HEK293 (cell line): ENCODE results near the gene FBRSL1.

ENCODE experiments used
- CTCF ChIA-PET: fragments of 350-600 bp; formaldehyde crosslinking; extraction: SDS; loops from one replicate; lab custom pipeline; 2021; ENCODE audit warnings: antibody characterized with exemption; lab: Yijun Ruan, JAX
- POLR2A ChIA-PET: fragments of 300-600 bp; formaldehyde crosslinking; extraction: SDS; loops from one replicate; lab custom pipeline; 2020; ENCODE audit warnings: antibody characterized with exemption, inconsistent platforms; lab: Yijun Ruan, JAX
- H3K27ac ChIP-seq: fragments of 200-500 bp; sonication (Bioruptor generic); 2 replicates; pipeline ENCODE4 v1.5.1; 2014; ENCODE audit warnings: low read depth, low read length, control low read depth, inconsistent platforms; ENCODE audit errors: extremely low read depth
- H3K36me3 ChIP-seq, 2 experiments: fragments of 200-500 bp in 1 of 2; sonication (Bioruptor generic) in 1 of 2; 1 replicate in 1 of 2; 2 replicates in 1 of 2; pipeline ENCODE4 v1.5.1; 2014 to 2017; ENCODE audit warnings: inconsistent platforms in 2 of 2, low read length in 2 of 2; ENCODE audit not compliant: control insufficient read depth in 2 of 2, insufficient read depth in 1 of 2
- H3K4me1 ChIP-seq: fragments of 200-500 bp; sonication (Bioruptor generic); 2 replicates; pipeline ENCODE4 v1.5.1; 2014; ENCODE audit warnings: mild to moderate bottlenecking, low read length, inconsistent platforms; ENCODE audit not compliant: control insufficient read depth, insufficient read depth
- H3K4me3 ChIP-seq: 2 replicates; pipeline ENCODE4 v1.5.1; 2011; ENCODE audit warnings: low read depth, mild to moderate bottlenecking, control low read depth, low read length, moderate library complexity
- H3K9me3 ChIP-seq: fragments of 200-500 bp; sonication (Bioruptor generic); 2 replicates; pipeline ENCODE4 v1.5.1; 2014; ENCODE audit warnings: low read depth, low read length, inconsistent platforms; ENCODE audit not compliant: control insufficient read depth, insufficient read depth
- GLI2 ChIP-seq: fragments of 450-650 bp; formaldehyde crosslinking; IDR thresholded peaks from 2 replicates; pipeline ENCODE4; 2017; ENCODE audit warnings: missing biosample characterization, missing genetic modification characterization, low read depth, borderline replicate concordance
- GLIS1 ChIP-seq: fragments of 450-650 bp; formaldehyde crosslinking; IDR thresholded peaks from 2 replicates; pipeline ENCODE4 v1.5.1; 2016; ENCODE audit warnings: missing biosample characterization, missing genetic modification characterization
- GLIS2 ChIP-seq: fragments of 450-650 bp; formaldehyde crosslinking; IDR thresholded peaks from 2 replicates; pipeline ENCODE4 v1.5.1; 2016; ENCODE audit warnings: missing biosample characterization, missing genetic modification characterization
- KLF9 ChIP-seq: fragments of 450-650 bp; formaldehyde crosslinking; IDR thresholded peaks from 2 replicates; pipeline ENCODE4 v1.5.1; 2016; ENCODE audit warnings: missing biosample characterization, missing genetic modification characterization, low read depth
- ZBTB8A ChIP-seq: fragments of 450-650 bp; formaldehyde crosslinking; IDR thresholded peaks from 2 replicates; pipeline ENCODE4 v1.5.1; 2016; ENCODE audit warnings: missing biosample characterization, missing genetic modification characterization
- ZFP41 ChIP-seq: fragments of 450-650 bp; formaldehyde crosslinking; IDR thresholded peaks from 2 replicates; pipeline ENCODE4 v1.5.1; 2016; ENCODE audit warnings: missing biosample characterization, missing genetic modification characterization, borderline replicate concordance
- ZIC2 ChIP-seq: fragments of 450-650 bp; formaldehyde crosslinking; IDR thresholded peaks from 2 replicates; pipeline ENCODE4 v1.5.1; 2016; ENCODE audit warnings: missing biosample characterization, missing genetic modification characterization
- ZNF140 ChIP-seq: fragments of 450-650 bp; formaldehyde crosslinking; IDR thresholded peaks from 2 replicates; pipeline ENCODE4 v1.5.1; 2016; ENCODE audit warnings: missing biosample characterization, missing genetic modification characterization
- ZNF157 ChIP-seq: fragments of 450-650 bp; formaldehyde crosslinking; IDR thresholded peaks from 2 replicates; pipeline ENCODE4 v1.5.1; 2016; ENCODE audit warnings: missing biosample characterization, missing genetic modification characterization
- ZNF2 ChIP-seq: fragments of 450-650 bp; formaldehyde crosslinking; IDR thresholded peaks from 2 replicates; pipeline ENCODE4 v1.5.1; 2016; ENCODE audit warnings: missing biosample characterization, missing genetic modification characterization
- ZNF202 ChIP-seq: fragments of 450-650 bp; formaldehyde crosslinking; IDR thresholded peaks from 2 replicates; pipeline ENCODE4 v1.5.1; 2016; ENCODE audit warnings: missing biosample characterization, missing genetic modification characterization, borderline replicate concordance
- ZNF221 ChIP-seq: fragments of 450-650 bp; formaldehyde crosslinking; IDR thresholded peaks from 2 replicates; pipeline ENCODE4 v1.5.1; 2017; ENCODE audit warnings: missing biosample characterization, missing genetic modification characterization, borderline replicate concordance
- ZNF223 ChIP-seq: fragments of 450-650 bp; formaldehyde crosslinking; IDR thresholded peaks from 2 replicates; pipeline ENCODE4 v1.5.1; 2016; ENCODE audit warnings: missing biosample characterization, missing genetic modification characterization
- ZNF239 ChIP-seq: fragments of 450-650 bp; formaldehyde crosslinking; IDR thresholded peaks from 2 replicates; pipeline ENCODE4 v1.5.1; 2016; ENCODE audit warnings: missing biosample characterization, missing genetic modification characterization
- ZNF341 ChIP-seq: fragments of 450-650 bp; formaldehyde crosslinking; IDR thresholded peaks from 2 replicates; pipeline ENCODE4; 2016; ENCODE audit warnings: low read depth, missing biosample characterization, missing genetic modification characterization
- ZNF394 ChIP-seq: fragments of 450-650 bp; formaldehyde crosslinking; IDR thresholded peaks from 2 replicates; pipeline ENCODE4 v1.5.1; 2016; ENCODE audit warnings: missing biosample characterization, missing genetic modification characterization, mild to moderate bottlenecking, moderate library complexity, borderline replicate concordance
- ZNF600 ChIP-seq: fragments of 450-650 bp; formaldehyde crosslinking; IDR thresholded peaks from 2 replicates; pipeline ENCODE4 v1.5.1; 2016; ENCODE audit warnings: missing biosample characterization, missing genetic modification characterization
- ZNF660 ChIP-seq: fragments of 450-650 bp; IDR thresholded peaks from 2 replicates; pipeline ENCODE4 v1.5.1; 2018; ENCODE audit warnings: missing biosample characterization, mild to moderate bottlenecking, missing genetic modification characterization

The FBRSL1 gene

GRCh38 chr12:132521200-132521580 lies 31.2 kb downstream of the FBRSL1 start:
- ChIA-PET POLR2A (no interaction called here), CTCF (no interaction called here)
- H3K4me1 ChIP-seq, result no peaks in the 10 kb centered on the region

GRCh38 chr12:132521712-132522292 lies 31.9 kb downstream of the FBRSL1 start:
- CTCF ChIA-PET, result interaction anchor here (1.1 to 3.1 kb wide), 3 partner anchors 15 to 107 kb away, joined by 3 to 17 read pairs (median 3); no protein-coding TSS in a partner anchor
- H3K4me3 ChIP-seq, result no peak overlapping the region
- H3K27ac ChIP-seq, result no peak overlapping the region
- no peaks in the 10 kb centered on the region for H3K9me3 ChIP-seq
- TF ChIP-seq ZNF221 (tag by site-specific recombination), result no peak
- H3K36me3 ChIP-seq, result peaks cover 0 to 12% of the 10 kb centered on the region in 2 experiments; a peak in 1 of 3 replicates
- POLR2A ChIA-PET, result no interaction called here
- no peaks in the 10 kb centered on the region for H3K4me1 ChIP-seq

More at GRCh38 chr12:132521200-132521580, 31.2 kb downstream of the FBRSL1 start:
- no peak overlapping the region for H3K4me3 ChIP-seq
- H3K9me3 ChIP-seq, result no peaks in the 10 kb centered on the region
- H3K36me3 ChIP-seq, result peaks cover 0 to 12% of the 10 kb centered on the region in 2 experiments; a peak in 1 of 3 replicates
- no peak overlapping the region for H3K27ac ChIP-seq
- TF ChIP-seq GLIS2 (tag by site-specific recombination), result 0 out of 2 replicates have a peak, but pooled peaks have one; percentile 2
- no peak for TF ChIP-seq GLI2 (tag by site-specific recombination)

- Histone ChIP-seq H3K9me3 (no peaks in the 10 kb centered on the region), H3K27ac (no peak overlapping the region), H3K4me3 (no peak overlapping the region), H3K4me1 (no peaks in the 10 kb centered on the region), H3K36me3 (peaks cover 0 to 10% of the 10 kb centered on the region in 2 experiments; a peak in 1 of 3 replicates)
- peak; percentile 33; the same call in 1 of the 2 replicates for TF ChIP-seq ZNF341 (tag by site-specific recombination)
- no peak for TF ChIP-seq KLF9 (tag by site-specific recombination)
- TF ChIP-seq ZIC2, result peak; percentile 96
- no peak for TF ChIP-seq ZFP41
- TF ChIP-seq ZNF157, result no peak
- TF ChIP-seq ZNF660 (tag by site-specific recombination), result no peak
- no peak for TF ChIP-seq ZNF140 (tag by site-specific recombination)
- TF ChIP-seq ZNF223, result peak; percentile 91
- peak; percentile 47; the same call in 1 of the 2 replicates for TF ChIP-seq GLIS1
- no peak for TF ChIP-seq ZNF202
- peak; percentile 73 for TF ChIP-seq ZNF600 (tag by site-specific recombination)
- TF ChIP-seq ZNF394 (tag by site-specific recombination), result no peak
- TF ChIP-seq ZNF239 (tag by site-specific recombination), result no peak
- TF ChIP-seq ZBTB8A (tag by site-specific recombination), result 0 out of 2 replicates have a peak, but pooled peaks have one; percentile 36
- TF ChIP-seq ZNF2 (tag by site-specific recombination), result no peak
- POLR2A ChIA-PET, result no interaction called here
- CTCF ChIA-PET, result interaction anchor here (0.6 to 3.1 kb wide), 7 partner anchors 15 to 369 kb away, joined by 3 to 17 read pairs (median 3); no protein-coding TSS in a partner anchor
These were observed 32.8 kb downstream of the FBRSL1 start for GRCh38 chr12:132522592-132523380.
